ENCODE data around the gene ROBO1.

ROBO1 gene

DNA sequence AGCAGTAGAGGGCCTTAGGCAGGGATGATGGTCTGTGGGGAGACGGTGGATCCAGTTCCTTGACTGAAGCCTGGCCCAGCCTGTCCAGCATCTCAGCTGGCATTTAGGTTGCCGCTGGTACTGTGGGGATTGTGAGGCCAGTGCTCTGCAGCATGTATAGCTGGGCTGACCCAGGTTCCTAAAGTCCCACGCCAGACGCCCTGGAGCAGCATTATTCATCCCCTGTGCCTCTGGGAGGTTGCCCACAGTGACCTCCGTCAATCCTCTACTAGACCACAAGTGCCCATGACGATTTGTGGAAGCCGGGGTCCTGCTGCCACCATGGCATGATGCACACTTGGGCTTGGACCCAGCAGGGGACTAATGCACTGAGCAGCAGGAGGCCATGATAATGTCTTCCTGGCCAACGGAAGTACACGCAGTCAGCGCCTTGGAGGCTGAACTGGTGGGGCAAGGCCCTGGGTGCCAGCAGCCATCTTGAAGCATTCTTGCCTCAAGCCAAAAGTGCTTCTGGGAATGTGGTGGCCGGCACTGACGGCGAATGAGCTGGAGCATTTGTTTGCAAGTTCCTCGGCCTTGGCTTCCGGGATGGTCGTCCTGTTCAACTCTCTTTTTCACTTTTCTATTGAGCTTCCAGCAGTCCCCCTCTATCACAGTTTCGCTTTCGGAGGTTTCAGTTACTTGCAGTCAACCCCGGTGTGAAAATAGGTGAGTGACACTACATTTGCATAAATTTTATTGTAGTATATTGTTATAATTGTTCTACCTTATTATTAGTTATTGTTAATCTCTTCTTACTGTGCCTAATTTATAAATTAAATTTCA, 949.4 kb downstream of the ROBO1 start:
- DNase-seq, result no peak

DNA sequence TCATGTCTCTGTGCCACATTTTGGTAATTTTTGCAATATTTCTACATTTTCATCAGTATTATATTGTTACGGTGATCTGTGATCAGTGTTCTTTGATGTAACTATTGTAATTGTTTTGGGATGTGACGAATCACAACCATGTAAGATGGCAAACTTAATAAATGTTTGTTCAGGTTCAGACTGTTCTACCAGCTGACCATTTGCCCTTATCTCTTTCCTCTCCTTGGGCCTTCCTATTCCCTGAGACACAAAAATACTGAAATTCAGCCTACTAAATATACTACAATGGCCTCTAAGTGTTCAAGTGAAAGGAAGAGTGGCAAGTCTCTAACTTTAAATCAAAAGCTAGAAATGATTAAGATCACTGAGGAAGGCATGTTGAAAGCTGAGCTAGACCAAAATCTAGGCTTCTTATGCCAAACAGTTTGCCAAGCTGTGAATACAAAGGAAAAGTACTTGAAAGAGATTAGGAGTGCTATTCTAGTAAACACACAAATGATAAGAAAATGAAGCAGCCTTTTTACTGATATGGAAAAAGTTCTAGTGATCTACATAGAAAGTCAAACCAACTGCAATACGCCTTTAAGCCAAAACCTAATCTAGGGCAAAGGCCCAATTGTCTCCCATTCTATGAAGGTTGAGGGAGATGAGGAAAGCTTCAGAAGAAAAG, 952.8 kb downstream of the ROBO1 start:
- no peak for DNase-seq

DNA sequence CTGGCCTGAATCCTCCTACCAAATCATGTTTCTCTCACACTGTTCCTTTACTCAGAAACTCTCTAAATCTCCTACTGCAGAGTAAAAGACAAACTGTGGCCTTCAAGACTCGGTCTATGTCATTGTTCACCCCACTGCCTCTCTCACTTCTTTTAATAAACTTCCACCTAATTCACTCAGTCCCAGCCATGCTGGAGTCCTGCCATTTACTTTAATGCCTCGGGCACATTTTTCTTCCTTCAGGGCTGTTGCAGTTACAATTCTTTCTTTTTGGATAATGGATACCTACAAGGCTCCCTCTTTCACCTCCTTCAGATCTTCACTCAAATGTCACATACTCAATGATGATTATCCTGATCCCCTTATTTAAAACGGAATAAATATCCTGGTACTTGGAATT, 955.6 kb downstream of the ROBO1 start:
- no peak for DNase-seq

DNA sequence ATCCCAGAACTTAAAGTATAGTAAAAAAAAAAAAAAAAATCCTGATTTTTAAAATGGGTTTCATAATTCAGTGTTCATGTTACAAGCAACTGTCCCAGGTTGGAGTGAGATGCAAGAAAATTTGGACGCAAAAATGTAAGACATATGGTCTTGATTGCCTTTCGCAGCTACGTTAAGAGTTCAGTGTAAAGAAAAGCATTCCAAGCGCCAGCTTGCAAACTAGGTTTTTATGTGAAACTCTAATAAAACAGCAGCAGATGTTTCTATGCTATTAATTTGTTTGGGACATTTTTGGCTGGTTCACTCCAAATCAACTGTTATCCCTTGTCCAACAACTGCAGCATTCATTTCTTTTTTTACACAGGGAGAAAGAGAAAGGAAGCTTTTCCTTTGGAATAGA, 957.8 kb downstream of the ROBO1 start:
- DNase-seq, result no peak

DNA sequence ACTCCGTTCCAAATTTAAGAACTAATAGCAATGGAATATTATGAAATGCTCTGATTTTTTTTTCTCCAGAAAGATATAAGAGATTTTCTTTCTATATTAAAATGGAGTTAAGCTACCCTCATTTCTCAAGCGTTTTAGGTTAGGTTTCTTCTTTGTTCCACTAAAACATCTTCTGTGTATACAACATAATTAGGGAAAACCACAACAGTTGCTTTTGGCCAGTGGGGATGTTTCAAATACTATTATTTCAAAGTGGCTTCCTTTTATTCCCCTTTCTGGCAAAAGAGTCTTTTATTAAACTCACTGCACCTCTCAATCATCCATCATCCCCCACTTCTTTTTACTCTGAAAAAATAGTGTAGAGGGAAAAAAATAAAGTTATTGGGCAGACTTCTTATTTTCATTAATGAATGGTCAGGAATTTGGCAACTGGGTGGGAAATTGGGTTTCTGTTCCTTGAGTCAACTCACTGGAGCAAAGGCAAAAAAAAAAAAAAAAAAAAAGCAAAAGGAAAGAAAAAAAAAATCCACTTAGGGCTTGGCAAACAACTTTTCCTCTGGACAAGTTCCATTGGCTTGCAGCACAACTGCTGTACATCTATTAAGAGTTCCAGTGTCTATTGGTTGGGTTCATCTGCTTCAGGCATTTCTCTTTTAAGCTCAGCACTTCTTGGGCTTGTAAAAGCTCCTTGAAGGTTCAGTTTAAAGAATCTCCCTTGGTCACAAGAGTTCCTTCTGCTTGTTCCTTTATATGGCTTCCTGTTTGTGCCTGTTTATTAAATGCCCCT, 963.4 kb downstream of the ROBO1 start:
- DNase-seq, result no peak

DNA sequence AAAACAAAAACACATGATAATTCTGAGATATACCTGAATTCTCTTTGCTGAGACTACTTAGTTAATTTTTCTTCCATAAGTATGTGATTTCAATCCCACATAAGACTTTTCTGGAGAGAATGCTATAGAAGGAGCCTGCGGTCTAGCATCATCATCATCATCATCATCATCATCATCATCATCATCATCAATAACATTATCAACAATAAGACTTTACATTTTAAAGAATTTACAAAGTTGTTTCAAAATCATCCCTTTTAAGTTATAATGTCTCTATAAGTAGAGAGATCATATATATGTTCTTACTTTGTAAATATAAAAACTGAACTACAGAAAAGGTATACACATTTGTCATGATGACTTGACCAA, 965.3 kb downstream of the ROBO1 start:
- no peak for DNase-seq

DNA sequence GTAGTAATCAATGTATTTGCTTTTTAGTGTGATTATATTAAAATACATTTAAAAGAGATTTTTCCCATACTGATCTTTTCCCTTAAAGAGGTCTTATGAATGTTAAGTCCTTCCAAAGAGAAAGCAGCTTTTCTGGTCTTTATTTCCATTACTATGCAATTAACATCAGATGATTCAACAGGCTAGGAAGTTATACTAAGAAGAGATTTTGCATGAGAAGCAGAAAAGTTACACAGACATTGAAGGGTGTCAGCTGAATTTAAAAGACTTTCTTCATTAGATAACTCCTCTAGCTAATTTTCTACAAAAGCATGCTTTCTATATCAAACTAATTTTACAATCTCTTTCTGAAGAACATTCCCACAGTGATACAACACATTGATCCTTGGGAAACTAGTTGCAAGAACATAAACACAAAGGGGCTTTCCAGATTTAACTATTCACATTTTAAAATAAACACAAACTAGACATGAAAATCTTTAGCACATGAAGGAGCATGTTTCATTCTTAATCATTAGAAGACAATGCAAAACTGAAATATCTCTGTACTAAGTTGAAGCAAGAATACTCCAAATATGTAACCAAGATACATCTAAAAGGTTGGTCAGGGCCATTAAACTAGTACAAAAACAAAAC, 965.8 kb downstream of the ROBO1 start:
- DNase-seq, result no peak

DNA sequence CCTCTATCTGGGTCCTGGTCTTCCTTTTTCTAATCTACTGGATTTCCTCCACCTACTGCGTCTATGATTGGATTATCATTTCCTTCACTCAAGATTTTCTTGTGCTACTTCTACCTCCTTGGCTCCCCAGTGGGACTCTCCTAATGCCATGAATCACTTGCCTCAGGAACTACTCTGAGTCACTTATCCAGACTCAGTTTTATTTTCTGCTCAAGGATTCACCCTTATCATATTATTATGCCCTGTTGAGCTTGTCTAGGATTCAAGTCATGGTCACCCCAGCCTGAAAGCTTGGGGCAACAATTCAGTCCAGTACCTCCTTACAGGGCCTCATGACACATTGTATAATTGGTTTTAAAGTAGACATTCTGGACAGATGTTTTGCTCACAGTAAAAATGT, 968.1 kb downstream of the ROBO1 start:
- DNase-seq, result no peak

DNA sequence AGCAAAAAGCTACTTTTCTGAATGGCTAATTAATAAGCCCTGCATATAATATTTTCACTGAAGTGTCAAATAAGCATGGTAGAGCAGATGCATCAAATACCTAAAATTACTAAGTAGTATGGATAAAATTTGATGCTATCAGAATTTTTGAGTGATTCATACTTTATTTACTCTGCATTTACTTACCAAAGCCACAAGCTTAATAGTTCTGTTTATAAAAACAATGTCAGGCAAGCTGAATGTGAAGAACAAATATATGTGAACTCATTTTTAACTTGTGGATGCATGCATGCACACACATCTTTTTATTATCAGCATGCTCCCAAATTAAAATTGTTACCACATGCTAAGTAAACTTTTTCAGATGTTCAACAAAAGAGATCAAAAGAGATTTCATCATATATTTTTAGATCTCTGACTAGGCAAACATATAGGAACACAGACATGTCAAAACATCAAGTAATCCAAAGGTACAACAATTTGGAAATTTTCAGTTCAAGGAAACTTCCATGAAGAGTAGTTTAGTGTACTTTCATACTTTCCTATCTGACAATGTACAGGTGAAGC, 969.4 kb downstream of the ROBO1 start:
- no peak for DNase-seq

DNA sequence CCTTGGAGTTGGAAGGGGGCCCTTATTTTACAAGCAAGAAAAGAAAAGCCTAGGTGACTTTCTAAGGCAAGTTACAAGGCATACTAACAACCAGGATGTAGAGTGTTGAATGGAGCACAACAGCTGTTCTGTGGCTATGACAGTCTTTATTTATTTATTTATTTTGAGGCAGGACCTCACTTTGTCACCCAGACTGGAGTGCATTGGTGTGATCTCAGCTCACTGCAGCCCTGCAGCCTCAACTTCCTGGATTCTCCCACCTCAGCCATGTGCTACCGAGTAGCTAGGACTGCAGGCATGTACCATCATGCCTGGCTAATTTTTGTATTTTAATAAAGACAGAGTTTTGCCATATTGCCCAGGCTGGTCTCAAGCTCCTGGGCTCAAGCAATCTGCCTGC, 973.4 kb downstream of the ROBO1 start:
- DNase-seq, result no peak

DNA sequence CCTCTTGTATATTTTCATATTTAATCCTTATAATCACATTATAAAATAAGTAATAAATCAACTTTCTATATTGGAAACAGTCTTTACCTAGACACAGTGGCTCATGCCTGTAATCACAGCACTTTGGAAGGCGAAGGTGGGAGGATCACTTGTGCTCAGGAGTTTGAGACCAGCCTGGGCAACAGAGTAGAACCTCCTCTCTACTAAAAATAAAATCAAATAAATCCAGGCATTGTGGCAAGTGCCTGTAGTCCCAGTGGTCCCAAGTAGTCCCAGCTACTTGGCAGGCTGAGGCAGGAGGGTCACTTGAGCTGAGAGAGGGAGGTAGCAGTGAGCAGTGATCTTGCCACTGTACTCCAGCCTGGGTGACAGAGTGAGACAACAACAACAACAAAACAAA, 975.1 kb downstream of the ROBO1 start:
- no peak for DNase-seq

DNA sequence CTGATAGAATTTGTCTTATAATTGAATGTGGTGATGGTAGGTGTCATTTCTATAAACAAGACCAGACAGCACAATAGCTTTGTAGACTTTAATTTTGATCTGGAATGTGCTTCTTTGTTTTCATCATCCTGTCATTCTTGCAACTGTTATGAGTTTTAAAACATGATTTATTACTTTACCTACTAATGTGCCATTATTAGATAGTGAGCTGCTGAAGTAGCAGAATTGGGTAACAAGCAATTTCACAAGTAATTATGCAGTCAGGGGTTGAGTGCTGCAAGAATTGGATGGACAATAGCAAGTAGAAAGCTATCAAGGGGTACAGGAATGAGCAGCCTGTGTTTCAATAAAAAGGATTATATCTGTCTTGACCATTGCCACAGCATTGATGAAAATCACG, 975.6 kb downstream of the ROBO1 start:
- no peak for DNase-seq

DNA sequence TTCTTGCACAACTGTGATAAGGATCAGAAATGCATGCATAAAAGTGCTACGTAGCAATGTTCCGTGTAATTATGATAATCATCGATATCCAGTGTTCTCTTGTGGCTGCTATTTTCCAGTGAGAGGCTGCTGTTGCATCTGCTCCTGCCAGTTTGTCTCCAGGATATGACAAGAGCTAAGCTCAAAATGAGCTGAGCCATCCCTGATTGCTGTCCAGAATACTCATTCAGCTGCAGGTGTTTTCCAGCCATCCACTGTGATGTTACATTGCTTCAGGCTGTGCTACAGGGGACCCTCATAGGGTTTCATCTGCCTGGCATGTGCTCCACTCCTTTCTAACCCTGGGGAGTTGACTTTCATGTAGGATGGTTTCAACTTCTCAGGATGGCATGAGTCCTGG, 976.0 kb downstream of the ROBO1 start:
- DNase-seq, result no peak

DNA sequence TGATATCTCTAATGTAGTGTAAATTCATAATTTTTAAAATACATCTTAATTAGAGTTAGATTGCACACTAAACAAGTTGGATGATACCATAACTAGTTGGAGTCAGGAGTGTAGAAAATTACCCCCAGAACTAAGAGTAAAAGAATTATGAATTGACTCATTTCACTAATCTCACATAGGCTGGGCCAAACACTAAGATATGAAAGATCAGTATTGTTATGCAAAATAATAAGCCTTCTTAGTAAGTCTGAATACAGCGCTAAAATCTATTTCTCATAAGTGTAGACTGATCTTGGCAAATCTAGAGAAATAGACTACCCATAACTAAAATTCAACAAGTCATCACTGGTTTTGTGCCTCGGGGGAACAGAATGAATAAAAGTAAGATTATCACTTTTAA, 979.0 kb downstream of the ROBO1 start:
- no peak for DNase-seq

DNA sequence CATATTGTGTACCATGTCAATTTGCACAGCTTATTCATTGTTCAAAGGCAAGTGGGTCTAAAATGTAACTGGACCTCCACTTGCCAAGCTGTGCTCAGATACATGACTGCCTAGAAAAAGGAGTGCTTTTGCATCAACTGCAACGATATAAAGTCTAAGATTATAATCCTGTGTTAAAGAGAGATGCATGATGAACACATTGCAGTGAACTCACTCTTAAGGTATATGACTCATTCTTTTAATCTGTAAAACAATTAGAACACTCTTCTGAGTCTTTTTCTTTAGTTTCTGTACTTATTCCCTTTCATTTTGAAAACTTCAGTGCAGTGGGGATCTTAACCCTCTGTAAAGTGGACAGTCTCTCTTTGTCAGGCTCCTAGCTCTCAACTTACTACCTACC, 982.8 kb downstream of the ROBO1 start:
- no peak for DNase-seq

DNA sequence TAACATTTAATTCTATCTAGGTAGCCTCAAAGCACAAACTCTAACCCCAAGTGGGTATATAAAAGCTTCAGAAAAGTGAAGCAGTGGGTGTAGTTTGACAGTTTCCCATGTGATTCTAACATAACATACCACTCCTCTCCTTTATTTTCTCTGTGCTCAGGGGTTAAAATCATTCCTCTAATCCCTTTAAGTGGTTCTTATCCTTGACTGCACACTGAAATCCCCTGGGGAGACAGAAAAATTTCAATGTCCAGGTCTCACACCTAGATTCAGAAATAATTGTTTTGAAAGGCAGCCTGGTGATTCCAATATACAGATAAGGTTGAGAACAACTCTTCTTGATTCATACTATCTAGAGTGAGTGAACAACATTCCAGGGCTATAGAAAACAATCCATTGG, 986.4 kb downstream of the ROBO1 start:
- DNase-seq, result no peak

DNA sequence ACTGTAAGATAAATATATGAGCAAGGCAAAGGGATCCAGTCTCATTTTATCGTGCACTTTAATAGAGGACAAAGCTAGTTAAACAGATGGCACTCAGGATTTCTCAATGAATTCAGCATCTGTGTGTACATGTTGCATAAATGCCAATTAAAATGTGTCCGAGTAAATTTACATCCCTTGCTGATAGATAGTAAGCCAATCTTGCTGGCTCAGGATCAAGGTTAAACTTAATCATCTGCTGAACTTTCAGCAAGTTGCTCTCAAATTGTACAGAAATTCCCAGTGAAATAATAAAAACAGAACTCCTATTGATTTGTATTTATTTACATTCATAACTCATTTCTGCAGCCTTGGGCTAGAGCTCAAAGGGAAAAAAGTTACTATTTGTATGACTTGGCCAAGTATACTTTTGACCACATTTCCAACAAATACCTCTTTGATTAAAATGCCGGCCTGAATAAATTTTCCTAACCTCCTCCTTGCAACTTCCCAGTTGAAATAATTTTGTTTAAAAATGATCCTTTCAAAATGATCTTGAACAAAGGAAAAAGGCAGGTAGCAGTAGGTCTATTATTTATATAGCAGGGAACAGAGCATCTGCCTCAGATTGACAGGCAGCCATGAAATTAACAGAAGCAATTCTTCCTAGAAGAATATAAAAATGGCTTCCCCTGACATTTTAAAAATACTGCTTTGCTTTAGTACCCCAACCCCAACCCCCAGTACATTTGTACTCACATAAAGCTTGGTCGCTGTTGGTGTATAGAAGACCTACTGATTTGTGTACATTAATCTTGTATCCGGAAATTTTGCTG, 1001.9 kb downstream of the ROBO1 start:
- DNase-seq, result no peak

DNA sequence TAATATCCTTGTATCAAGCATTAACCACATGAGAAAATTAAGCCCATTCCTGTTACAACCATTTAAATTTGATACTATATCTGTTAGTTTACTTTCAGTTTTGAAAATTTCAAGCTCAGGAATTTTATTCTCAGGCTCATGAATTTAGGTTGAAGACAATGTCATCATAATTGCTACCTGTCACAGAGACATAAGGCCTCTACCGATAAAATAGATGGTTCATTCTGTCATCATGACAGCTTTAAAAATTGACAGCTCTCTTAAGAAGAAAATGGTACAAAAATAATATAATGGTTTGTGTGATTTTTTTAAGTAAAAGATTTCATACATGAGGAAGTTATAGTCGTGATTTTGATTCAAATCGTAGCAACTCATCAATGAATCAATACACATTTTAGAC, 1003.2 kb downstream of the ROBO1 start:
- DNase-seq, result no peak

DNA sequence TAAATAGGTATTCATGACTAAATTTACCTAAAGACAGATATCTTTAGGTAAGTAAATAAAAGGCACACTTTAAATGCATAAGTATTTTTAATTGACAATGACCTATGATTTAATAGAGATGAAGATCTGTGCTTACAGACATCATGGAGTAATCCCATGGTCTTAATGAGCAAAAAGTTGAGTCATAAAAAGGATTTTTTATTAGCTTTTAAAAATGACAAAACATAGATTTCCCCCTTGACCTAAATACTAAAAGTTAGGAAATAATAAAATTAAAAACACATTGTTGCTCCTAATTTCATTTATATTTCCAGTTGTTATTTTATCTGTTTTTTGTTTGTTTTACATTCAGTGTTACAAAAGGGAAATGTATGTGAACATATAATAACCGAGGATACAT, 1005.7 kb downstream of the ROBO1 start:
- no peak for DNase-seq

DNA sequence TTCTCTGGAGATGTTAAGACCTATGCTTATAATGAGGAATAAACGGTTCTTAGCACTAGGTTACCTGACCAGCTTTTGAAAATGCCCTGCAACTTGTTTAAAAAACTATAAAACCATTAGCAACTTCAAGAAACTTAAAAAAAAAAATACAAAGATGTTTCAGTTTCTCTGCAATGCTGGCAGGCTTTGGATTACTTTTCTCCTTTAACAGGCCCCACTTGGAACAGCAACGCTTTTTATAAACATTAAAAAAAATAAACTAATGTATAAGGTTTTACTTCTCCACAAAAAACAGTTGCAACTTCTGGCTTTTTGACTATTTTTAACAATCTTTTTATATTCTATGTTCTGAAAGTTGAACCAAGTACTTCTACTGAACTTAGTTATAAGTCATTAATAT, 1006.7 kb downstream of the ROBO1 start:
- no peak for DNase-seq

DNA sequence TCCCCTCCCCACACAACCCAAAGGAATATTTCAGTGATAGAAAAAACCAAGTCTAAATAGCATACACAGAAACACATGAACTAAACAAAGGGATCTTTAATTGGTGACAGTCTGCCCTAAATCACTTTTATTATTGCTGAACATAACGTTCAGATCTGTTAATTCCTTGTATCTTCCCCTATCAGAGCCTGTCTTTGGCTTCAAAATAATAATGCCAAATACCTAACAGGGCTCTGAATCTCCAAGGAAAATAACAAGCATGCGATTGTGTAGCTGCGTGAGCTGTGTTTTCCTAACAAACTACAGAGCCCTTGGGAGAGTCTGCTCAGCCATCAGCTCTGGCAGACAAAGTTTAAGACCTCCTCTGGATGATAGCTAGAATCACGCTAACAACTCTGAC, 1010.1 kb downstream of the ROBO1 start:
- DNase-seq, result no peak

DNA sequence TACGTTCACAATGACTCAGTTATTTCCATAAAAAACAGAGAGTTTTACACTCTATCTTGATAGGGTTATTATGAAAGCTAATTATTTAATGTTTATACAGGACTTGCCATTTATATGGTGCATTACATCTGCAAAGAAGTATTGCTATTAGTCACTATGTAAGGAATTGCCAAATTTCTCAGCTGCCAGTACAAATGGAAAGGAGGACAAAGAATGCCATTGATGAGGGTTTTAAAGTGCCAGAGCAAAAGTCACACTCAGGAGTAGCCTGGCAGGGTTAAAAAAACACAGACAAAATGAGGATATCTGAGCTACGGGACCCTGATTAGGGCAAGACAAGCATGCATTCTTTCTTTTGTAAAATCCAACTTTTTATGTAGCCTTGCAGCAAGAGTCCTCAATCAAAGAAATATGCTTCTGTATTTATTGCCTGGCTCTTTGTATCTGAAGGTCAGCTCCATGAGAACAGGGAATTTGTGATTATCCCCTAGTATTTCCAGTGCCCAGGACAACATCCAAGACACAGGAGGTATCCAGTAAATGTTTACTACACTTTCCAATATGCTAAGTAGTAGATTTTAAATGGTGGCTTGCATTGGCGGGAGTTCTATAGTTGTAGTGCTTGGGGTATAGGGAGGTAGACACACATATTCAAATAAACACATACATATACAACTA, 1013.6 kb downstream of the ROBO1 start:
- DNase-seq, result peak; percentile 10
